ENCODE measurements around the gene CCDC92.
"Not testable (repeated sequence)": the region's sequence is repeated elsewhere in the genome, so short reads cannot be mapped to it uniquely, and the experiment has no call there.

CCDC92 gene

DNA sequence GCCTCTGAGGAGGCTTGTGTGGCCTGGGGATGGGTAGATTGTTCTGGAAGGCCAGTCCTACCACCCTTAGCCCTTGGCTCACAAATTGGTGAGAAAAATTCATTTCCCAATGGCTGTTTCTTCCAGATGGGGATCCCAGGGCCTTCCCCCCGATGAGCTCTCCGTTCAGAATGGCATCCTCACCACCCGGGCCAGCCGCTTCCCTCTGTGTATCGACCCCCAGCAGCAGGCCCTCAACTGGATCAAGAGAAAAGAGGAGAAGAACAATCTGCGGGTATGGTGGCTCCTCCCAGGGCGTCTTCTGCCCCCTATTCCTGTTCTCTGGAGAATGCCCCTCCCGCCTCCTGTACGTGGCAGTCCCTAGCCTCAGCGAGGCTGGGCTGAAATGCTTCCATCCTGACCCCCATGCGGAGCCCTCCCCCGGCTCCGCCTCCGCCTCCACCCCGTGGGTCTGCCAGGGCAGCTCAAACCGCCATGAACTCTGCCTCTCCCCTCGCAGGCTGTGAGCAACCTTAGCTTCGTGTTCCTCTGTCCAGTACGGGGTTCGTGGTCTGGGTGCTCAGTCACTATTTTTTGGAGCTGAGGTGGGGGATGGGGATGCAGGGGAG is 57.8 kb downstream of the CCDC92 start:
- TF ChIP-seq, protein P1, sequence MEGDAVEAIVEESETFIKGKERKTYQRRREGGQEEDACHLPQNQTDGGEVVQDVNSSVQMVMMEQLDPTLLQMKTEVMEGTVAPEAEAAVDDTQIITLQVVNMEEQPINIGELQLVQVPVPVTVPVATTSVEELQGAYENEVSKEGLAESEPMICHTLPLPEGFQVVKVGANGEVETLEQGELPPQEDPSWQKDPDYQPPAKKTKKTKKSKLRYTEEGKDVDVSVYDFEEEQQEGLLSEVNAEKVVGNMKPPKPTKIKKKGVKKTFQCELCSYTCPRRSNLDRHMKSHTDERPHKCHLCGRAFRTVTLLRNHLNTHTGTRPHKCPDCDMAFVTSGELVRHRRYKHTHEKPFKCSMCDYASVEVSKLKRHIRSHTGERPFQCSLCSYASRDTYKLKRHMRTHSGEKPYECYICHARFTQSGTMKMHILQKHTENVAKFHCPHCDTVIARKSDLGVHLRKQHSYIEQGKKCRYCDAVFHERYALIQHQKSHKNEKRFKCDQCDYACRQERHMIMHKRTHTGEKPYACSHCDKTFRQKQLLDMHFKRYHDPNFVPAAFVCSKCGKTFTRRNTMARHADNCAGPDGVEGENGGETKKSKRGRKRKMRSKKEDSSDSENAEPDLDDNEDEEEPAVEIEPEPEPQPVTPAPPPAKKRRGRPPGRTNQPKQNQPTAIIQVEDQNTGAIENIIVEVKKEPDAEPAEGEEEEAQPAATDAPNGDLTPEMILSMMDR (conservative IDR thresholded peaks at IDR 0.05; ENCODE audit: low read length): no peak
- H3K4me3 ChIP-seq (ENCODE audit: low read length): no peak overlapping the region
- no peak for DNase-seq (ENCODE audit: low read depth)

DNA sequence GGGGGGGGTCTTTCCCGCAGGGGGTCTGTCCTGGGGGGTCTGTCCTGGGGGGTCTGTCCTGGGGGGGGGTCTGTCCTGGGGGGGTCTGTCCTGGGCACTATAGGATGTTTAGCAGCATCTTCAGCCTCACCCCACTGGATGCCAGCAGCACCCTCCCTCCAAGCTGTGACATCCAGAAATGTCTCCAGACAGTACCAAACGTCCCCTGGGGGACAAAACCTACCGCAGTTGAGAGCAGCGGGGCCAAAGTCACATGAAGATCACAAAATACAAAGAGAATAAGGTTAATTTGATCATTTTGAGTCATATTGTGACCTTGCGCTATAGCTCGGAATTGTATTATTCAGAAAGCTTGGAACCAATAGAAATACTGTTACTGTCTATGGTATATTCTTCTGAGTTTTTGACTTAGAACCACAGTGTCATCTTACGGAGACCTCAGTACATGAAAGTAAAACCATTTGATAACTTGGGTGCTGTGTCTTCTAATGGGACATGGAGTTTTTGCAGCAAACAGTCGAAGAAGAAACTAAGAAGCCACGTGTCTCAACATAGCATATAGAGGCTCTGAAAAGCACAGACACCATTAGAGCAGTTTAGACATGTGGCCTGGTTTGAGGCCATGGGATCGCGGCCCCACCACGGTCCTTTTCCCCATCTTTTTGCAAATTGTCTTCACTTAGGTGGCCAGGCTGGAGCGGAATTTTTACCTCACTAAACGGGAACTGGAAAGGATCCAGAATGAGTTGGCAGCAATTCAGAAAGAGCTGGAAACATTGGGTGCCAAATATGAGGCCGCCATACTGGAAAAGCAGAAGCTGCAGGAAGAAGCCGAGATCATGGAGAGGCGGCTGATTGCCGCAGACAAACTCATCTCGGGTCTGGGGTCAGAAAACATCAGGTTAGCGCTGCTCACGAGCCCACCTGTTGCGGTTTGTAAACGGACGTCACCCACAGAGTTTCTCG is 59.9 kb downstream of the CCDC92 start:
- no peak for DNase-seq (ENCODE audit: low read depth)
- TF ChIP-seq, protein P1 (conservative IDR thresholded peaks at IDR 0.05; ENCODE audit: low read length): no peak

DNA sequence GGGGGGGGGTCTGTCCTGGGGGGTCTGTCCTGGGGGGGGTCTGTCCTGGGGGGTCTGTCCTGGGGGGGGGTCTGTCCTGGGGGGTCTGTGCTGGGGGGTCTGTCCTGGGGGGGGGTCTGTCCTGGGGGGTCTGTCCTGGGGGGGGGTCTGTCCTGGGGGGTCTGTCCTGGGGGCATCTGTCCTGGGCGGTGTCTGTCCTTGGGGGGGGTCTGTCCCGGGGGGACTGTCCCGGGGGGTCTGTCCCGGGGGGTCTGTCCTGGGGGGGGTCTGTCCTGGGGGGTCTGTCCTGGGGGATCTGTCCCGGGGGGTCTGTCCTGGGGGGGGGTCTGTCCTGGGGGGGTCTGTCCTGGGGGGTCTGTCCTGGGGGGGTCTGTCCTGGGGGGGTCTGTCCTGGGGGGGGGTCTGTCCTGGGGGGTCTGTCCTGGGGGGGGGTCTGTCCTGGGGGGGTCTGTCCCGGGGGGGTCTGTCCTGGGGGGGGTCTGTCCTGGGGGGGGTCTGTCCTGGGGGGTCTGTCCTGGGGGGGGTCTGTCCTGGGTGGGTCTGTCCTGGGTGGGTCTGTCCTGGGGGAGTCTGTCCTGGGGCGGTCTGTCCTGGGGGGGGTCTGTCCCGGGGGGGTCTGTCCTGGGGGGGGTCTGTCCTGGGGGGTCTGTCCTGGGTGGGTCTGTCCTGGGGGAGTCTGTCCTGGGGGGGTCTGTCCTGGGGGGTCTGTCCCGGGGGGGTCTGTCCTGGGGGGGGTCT is 60.8 kb downstream of the CCDC92 start:
- not testable (repeated sequence) for DNase-seq (ENCODE audit: low read depth); H3K4me3 ChIP-seq (ENCODE audit: low read length)

More for the DNA sequence above, 59.9 kb downstream of the CCDC92 start:
- H3K4me3 ChIP-seq (ENCODE audit: low read length): no peak overlapping the region

DNA sequence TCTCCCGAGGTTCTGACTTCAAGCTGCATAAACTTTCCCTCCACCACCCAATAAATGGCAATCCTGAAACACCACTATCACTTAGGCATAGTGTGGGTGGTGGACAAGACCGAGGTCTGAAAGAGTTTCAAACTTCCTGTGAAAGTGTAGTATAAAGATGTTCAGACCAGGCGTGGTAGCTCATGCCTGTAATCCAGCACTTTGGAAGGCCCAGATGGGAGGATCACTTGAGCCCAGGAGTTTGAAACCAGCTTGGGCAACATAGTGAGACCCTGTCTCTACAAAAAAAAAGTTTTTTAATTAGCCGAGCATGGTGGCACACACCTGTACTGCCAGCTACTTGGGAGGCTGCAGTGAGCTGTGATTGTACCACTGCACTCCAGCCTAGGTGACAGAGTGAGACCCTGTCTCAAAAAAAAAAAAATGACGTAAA is 61.9 kb downstream of the CCDC92 start:
- no peak for DNase-seq (ENCODE audit: low read depth)
- no peak overlapping the region for H3K4me3 ChIP-seq (ENCODE audit: low read length)
- TF ChIP-seq, protein P1 (conservative IDR thresholded peaks at IDR 0.05; ENCODE audit: low read length): no peak

DNA sequence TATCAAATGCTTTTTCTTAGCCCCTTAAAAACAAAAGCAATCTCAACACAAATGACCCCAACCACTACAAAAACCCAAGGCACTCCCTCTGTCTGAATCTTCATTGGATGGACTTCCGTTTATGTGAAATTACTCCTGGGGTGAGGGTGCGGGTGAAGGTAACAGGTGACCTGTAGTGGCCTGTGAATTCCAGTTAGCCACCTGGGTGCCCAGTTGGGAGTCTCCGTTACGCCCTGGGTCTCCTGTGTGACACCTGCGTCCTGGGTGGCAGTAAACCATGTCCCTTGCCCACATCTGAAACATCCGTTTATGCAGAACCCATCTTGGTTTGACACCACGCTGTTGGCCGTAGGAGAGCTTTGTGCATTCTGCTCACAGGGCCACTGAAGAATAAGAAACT is 62.6 kb downstream of the CCDC92 start:
- no peak for DNase-seq (ENCODE audit: low read depth)
- TF ChIP-seq, protein P1 (conservative IDR thresholded peaks at IDR 0.05; ENCODE audit: low read length): no peak

DNA sequence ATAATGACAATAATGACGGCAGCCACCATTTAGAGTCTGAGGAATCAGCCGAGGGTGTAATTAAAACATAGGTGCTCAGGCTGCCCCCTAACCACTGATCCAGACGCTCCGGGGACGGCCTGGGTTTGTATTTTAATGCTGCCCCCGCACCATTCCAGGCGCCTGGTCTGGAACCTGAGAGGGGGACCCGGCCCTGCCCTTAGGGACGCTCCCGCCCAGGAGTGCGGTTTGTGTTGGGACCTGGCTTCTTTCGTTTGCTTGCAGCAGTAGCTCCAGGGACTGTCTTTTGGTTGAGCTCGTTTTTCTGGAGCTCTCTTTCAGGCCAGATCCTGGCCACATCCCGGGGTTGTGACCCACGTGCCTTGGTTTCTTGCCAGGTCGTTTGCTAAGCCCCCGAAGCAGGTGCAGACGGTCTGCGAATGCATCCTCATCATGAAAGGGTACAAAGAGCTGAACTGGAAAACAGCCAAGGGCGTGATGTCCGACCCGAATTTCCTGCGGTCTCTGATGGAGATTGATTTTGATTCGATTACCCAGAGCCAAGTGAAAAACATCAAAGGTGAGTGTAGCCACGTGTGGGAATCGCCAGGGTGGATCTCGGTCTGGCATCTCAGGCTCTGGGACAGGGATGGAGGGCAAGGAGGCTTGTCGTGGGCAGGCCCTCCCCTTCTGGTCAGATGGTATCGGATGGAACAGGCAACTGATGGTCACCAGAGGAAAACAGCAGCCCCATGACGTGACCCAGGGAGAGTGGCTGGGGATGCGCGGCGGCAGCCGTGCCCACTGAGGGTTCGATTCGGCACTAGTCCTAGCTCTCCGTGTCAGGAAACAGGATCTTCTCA is 63.5 kb downstream of the CCDC92 start:
- DNase-seq (ENCODE audit: low read depth): no peak
- H3K4me3 ChIP-seq (ENCODE audit: low read length): no peak overlapping the region
- TF ChIP-seq, protein P1 (conservative IDR thresholded peaks at IDR 0.05; ENCODE audit: low read length): no peak

More for the DNA sequence above, 62.6 kb downstream of the CCDC92 start:
- no peak overlapping the region for H3K4me3 ChIP-seq (ENCODE audit: low read length)
